Fibroblast of skin of scalp (primary cell): ENCODE measurements around the gene GTF2H1. TPM values are rescaled to one million over a fixed set of nuclear protein-coding genes. Genes with fewer than 3 reads are reported as not detected.

Source experiments
- DNase-seq: peaks from one replicate; pipeline ENCODE4 v3.0.0-alpha.2; 2013
- polyA plus RNA-seq, 2 experiments: library from polyadenylated mRNA; unstranded; fragments of 120-200 nt; gene quantifications; one replicate each; pipeline ENCODE4 v1.2.1, GENCODE V29; 2013; ENCODE audit not compliant: insufficient read length in 2 of 2

GTF2H1 gene
- 36.9 TPM for polyA plus RNA-seq (2013, experiment 1 of 2; ENCODE audit: insufficient read length)
- polyA plus RNA-seq (2013, experiment 2 of 2; ENCODE audit: insufficient read length), result 39.1 TPM

- peak; percentile 98 for DNase-seq
These were observed at the start of gene GTF2H1, which contains the start of gene HPS5 for GRCh38 chr11:18321969-18322711. GTF2H1 (plus strand) TSS chr11:18322567; CDS start chr11:18333075, 10,508 bp downstream. HPS5 (minus strand) TSS chr11:18322140; CDS start chr11:18317858, 4,282 bp downstream.

DNA sequence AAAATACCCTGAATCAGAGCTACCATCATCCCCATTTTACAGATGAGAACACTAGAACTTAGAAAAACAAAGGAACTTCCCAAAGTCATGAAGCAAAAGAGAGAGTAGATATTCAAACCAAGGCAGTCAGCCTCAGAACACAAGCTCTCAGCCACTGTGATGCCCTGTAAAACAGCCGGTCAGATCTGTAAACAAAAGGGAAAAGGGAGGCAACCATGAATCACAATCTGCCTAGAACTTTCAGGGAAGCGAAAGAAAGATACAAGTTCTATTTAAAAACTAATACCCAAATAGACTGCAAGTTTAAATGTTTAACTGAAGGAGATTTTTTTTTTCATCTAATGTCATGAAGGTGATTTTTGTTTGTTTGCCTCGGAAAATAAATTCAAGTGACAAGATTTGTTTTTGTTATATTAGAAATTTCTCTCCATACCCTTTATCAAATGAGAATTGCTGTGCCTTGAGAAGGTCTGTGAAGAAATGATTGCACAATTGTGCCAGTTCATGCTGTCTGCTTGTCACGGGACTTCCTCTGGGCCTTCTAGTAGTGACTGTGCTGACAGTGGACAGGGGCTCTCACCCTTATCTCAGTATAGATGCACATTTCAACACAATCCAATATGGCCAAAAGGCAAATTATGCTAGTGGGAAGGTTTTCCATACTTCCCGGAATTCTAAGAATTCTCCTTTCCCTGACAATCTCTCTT is 44.6 kb upstream of the GTF2H1 start:
- no peak for DNase-seq

DNA sequence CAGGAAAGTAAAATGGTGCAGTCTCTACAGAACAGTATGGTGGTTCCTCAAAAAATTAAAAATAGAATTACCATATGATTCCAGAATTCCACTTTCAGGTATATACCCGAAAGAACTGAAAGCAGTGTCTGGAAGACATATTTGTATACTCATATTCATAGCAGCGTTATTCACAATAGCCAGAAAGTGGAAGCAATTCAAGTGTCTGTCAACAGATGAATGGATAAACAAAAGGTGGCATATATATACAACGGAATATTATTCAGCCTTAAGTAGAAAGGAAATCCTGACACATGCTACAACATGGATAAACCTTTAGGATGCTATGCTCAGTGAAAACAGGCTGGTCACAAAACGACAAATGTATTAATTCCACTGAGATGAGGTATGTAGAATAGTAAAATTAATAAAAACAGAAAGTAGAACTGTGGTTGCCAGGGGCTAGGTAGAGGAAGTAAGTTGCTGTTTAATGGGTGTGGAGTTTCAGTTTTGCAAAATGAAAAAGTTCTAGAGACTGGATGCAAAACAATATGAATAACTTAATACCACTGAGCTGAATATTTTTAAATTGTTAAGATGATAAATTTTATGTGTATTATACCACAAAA is 41.8 kb upstream of the GTF2H1 start:
- DNase-seq, result no peak

- no peak for DNase-seq
These were observed 39.7 kb upstream of the GTF2H1 start for GRCh38 chr11:18282626-18283025.

GRCh38 chr11:18285841-18286240 is 36.5 kb upstream of the GTF2H1 start:
- DNase-seq, result no peak

DNA sequence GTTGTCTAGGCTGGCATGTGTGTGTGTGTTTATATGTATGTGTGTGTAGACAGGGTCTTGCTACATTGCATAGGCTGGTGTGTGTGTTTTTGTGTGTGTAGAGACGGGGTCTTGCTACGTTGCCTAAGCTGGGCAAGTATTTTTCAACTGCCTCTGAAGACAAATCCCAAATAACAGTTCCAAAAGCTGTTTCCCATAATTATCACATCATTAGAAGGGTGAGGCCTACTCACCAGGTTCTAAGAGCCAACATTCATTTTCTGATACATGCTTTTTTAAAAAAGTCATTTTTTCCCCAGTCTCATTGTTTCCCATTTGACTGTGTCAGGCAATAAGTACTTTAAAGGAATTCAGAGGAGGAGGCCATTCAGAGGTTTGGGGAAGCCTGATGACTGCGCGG is 33.5 kb upstream of the GTF2H1 start:
- DNase-seq, result no peak

DNA sequence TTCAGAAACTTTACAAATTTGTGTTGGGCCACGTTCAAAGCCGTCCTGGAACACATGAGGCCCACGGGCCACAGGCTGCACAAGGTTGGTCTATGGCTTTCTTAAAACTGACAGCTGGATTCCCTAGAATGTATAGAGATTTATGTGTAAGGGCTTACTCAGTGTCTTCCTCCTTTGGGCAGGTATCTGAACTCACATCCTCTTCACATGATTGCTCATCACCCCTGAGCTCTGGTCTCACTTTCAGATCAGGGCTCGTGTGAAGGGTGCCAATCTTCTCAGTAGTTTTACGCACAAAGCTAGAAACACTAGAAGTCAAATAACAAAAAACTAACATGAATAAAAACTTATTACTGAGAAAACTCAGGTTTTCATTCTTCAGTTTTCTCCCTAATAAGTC is 27.5 kb upstream of the GTF2H1 start:
- no peak for DNase-seq

- DNase-seq, result no peak
These were observed 27.1 kb upstream of the GTF2H1 start for GRCh38 chr11:18295316-18295715.

- no peak for DNase-seq
These were observed 22.6 kb upstream of the GTF2H1 start for GRCh38 chr11:18299721-18300120.

- no peak for DNase-seq
These were observed 17.6 kb upstream of the GTF2H1 start for GRCh38 chr11:18304745-18305144.

DNA sequence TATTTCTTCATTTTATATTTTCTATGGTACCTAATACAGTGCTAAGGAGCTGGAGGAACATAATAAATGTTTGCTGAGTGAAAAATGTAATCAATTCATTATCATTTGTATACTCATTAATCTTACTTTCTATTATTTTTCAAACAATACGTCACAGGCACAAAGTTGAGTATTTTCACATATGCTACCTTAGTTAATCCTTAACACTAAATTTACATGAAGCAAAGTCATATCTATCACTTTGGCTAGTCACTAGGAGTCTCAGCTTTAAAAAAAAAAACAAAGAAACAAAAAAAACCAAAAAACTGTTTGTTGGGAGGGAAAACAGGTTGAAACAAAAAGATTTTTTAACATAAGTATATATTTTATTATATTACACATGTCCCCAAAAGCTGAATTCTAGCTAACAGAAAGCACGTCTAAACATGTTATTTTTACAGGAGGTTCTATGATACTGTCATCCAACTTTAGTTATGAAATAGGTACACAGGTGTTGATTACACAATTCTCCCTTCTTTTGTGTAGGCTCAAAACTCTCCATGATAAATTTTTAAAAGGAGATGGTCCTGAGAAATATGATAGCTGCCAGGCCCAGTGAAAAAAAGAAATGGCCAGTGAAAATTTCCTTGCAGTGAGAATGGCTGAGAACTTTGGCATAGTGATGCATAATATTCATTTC is 14.8 kb upstream of the GTF2H1 start:
- no peak for DNase-seq

GRCh38 chr11:18308242-18308641 is 14.1 kb upstream of the GTF2H1 start:
- no peak for DNase-seq

GRCh38 chr11:18309691-18310090 is 12.7 kb upstream of the GTF2H1 start:
- DNase-seq, result no peak

GRCh38 chr11:18310800-18311340 is 11.5 kb upstream of the GTF2H1 start:
- peak; percentile 12 for DNase-seq

GRCh38 chr11:18312012-18312411 is 10.4 kb upstream of the GTF2H1 start:
- peak; percentile 28 for DNase-seq

DNA sequence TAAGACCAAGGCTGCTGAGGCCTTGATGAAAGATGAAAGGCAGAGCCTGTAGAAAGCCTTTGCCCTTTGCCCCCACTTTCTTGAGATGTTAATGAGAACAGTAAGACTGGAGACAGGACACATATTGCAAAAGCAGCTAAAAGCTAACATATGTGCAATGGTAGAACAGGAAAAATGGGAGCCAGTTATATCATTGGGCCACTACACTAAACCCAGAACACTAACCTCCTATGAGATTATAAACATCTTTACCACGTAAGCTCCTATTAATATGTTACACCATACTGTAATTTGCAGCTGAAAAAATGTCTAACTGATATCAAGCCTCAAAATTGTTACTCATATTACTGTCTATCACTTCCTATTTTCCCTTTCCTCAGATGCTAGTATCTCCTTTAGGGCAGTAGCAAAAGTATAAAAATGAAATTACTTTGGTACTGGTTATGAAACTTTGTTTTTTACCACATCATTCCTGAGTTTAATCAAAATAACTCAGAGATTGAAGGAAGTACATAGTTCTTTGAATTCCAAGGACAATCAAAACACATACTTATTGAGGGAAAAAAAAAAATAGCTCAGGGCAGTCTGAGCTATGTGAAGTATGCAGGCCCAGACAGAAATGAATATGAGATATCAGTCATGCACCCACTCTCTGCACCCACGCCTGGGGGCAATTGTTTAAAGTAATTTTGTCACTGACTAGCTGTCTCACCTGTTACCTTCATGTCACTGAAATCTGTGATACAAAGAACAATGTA is 9.5 kb upstream of the GTF2H1 start:
- peak; percentile 87 for DNase-seq

DNA sequence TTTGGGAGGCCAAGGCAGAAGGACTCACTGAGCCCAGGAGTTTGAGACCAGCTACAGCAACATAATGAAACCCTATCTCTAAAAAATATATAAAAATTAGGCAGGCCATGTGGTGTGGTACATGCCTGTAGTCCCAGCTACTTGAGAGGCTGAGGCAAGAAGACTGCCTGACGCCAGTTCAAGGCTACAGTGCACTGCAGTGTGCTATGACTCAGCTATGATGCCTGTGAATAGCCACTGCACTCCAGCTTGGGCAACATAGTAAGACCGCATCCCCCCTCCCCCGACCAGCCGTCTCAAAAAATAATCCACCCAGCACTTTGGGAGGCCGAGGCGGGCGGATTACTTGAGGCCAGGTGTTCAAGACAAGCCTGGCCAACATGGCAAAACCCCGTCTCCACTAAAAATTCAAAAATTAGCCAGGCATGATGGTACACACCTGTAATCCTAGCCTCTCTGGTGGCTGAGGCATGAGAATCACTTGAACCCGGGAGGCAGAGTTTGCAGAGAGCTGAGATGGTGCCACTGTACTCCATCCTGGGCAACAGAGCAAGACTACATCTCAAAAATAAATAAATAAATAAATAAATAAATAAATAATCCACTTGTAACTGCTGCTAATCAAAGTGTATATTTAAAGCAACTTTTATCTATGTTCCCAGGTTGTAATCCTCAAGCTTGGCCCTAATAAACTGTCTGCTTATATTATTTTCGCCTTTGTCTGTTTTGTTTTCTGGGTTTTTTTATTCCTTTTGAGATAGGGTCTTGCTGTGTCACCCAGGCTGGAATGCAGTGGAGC is 8.2 kb upstream of the GTF2H1 start:
- DNase-seq, result peak; percentile 58

GRCh38 chr11:18314784-18315523 is 7.4 kb upstream of the GTF2H1 start:
- DNase-seq, result no peak

DNA sequence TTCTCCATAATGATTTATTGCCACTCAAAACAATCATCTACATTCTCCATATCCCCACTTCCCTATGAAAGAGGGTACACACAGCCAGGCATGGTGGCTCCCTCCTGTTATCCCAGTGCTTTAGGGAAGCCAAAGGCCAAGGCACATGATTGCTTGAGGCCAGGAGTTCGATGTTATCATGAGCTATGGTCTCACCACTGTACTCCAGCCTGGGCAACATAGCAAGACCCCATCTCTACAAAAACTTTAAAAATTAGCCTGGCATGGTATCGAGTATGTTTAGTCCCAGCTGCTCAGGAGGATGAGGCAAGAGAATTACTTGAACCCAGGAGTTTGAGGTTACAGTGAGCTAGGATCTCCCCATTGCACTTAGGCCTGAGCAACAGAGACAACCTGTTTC is 6.5 kb upstream of the GTF2H1 start:
- no peak for DNase-seq

DNA sequence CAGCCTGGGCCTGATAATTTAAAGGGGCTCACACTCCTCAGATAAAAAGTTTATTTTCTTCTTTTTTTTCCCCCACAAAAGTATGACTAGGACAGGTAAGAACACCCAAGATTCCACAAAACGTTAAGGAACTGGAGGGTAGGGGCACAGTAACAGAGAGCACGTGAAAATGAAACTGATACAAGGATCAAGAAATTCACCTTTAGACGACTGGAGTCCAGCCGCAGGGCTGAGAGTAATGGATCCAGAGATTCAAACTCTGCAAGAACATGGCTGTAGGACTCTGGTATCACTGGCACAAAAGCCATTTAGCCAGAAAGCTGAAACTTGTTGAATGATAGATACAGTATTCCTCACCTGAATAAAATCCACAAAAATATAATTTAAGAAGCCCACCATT is 4.8 kb upstream of the GTF2H1 start:
- no peak for DNase-seq
